Spleen (tissue), 11 donors: ENCODE data around the gene OR8B12. TPM values are rescaled to one million over a fixed set of nuclear protein-coding genes. Genes with fewer than 3 reads are reported as not detected.

ENCODE experiments used
- DNase-seq: peaks from one replicate; pipeline ENCODE4 v3.0.0-alpha.2; 2020
- H3K27ac ChIP-seq, 8 donors: fragments of 200-600 bp; sonication (generic) in 7 of 8; 1 replicate in 4 of 8; 2 replicates in 4 of 8; pipeline versions ENCODE4 v1.5.0 to v1.8.0; 2016 to 2021; ENCODE audit warnings: inconsistent platforms in 4 of 8, mild to moderate bottlenecking in 4 of 8, moderate library complexity in 1 of 8
- H3K27me3 ChIP-seq, 7 donors: fragments of 200-600 bp; sonication (generic) in 6 of 7; replicated peaks in 1 of 7; 1 replicate in 4 of 7; 2 replicates in 3 of 7; pipeline versions ENCODE4 v1.5.0 to v1.8.0; 2016 to 2021; ENCODE audit warnings: inconsistent platforms in 3 of 7, mild to moderate bottlenecking in 1 of 7
- H3K36me3 ChIP-seq, 6 donors: fragments of 200-600 bp; sonication (generic) in 5 of 6; 1 replicate in 4 of 6; 2 replicates in 2 of 6; pipeline versions ENCODE4 v1.5.0 to v1.8.0; 2016 to 2021; ENCODE audit warnings: inconsistent platforms in 2 of 6
- H3K4me1 ChIP-seq, 6 donors: fragments of 200-600 bp; sonication (generic) in 5 of 6; 1 replicate in 3 of 6; 2 replicates in 3 of 6; pipeline versions ENCODE4 v1.5.0 to v1.8.0; 2016 to 2021; ENCODE audit warnings: inconsistent platforms in 3 of 6
- H3K4me3 ChIP-seq, 8 donors: fragments of 200-600 bp; sonication (generic) in 7 of 8; 1 replicate in 4 of 8; 2 replicates in 4 of 8; pipeline versions ENCODE4 v1.5.0 to v1.8.0; 2016 to 2021; ENCODE audit warnings: inconsistent platforms in 4 of 8, mild to moderate bottlenecking in 4 of 8, moderate library complexity in 2 of 8
- H3K9me3 ChIP-seq, 8 donors: fragments of 200-600 bp; sonication (generic) in 7 of 8; 1 replicate in 4 of 8; 2 replicates in 4 of 8; pipeline versions ENCODE4 v1.5.0 to v1.8.0; 2016 to 2021; ENCODE audit warnings: inconsistent platforms in 4 of 8
- POLR2A ChIP-seq, 3 donors: fragments of 450-650 bp; IDR thresholded peaks; one replicate each; pipeline ENCODE4 v1.5.1; 2017; ENCODE audit warnings: antibody characterized with exemption in 3 of 3, mild to moderate bottlenecking in 1 of 3
- POLR2AphosphoS5 ChIP-seq, 3 donors: sonication (generic); formaldehyde crosslinking; IDR thresholded peaks; one replicate each; pipeline ENCODE4 v1.5.1; 2017; ENCODE audit warnings: antibody characterized with exemption in 3 of 3
- WGBS, 5 donors: extraction: QIAGEN DNeasy Blood & Tissue Kit in 3 of 5; methylation state at CpG; one replicate each; pipeline versions ENCODE4 v1.1.5 to v1.1.7; 2013 to 2018; 5-methylcytosine and 5-hydroxymethylcytosine counted together
- intact Hi-C: fragments of 100-400 bp; cut with DNase I; formaldehyde crosslinking; loops from one replicate; pipeline ENCODE4 v1.15.0; 2023; ENCODE audit warnings: low total_unique reads
- polyA plus RNA-seq, 3 donors: library from polyadenylated mRNA; stranded (reverse); fragments of 200-250 nt; gene quantifications; one replicate each; pipeline ENCODE4 v1.2.1, GENCODE V29; 2013
- total RNA-seq, 7 donors: library from RNA; depleted of rRNA in 3 of 7; stranded (reverse); fragments of >200 nt in 3 of 7; fragmentation: NEBNext Ultra II Directional in 4 of 7; extraction: Animal tissue kit (Norgen Biotek cat#: 25700) in 4 of 7; gene quantifications; one replicate each; pipeline versions ENCODE4 v1.1.0 to v1.2.1, GENCODE V29; 2016 to 2021
- TF ChIP-seq, protein P1 (sequence below), 11 experiments: fragments of 200-600 bp in 7 of 11; fragments of 450-650 bp in 4 of 11; sonication (generic) in 4 of 11; IDR thresholded peaks in 8 of 11; conservative IDR thresholded peaks in 3 of 11; 1 replicate in 7 of 11; 2 replicates in 4 of 11; pipeline versions ENCODE4 v1.4.0 to v1.8.0; 2016 to 2021; ENCODE audit warnings: antibody characterized with exemption in 11 of 11, inconsistent platforms in 4 of 11, mild to moderate bottlenecking in 1 of 11
- donor health status: healthy with polysubstance abuse.
- donor health status: DM: no; HTN: no; CAD: no; lungs with moderate emphysema.
- donor health status: DM: no; HTN: no; CAD: no.
- donor health status: Bipolar disorder and iron deficiency.
- donor health status: healthy.
- donor health status: DM: no; HTN: no; CAD: no.
- donor health status: DM: yes; HTN: yes; CAD: no.

OR8B12 gene
- total and polyA plus RNA-seq, 10 donors, result not detected

DNA sequence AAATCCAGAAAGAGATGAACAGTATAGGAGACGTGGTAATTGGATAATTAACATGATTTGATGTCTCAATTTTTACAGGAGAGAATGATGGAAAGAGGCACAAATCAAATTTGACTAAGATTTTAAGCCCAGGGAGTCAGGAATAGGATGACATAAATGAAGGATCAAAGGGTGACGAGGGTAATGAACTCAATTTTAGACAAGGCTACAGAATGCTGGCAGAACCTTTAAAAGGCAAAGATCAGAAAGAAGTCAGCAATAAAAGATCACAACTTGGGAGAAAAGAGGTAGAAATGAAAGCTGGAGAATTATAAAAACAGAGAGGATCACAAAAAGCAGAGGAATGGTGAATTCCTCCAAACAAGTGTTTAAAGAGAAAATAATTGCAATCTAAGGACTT, 13.4 kb upstream of the OR8B12 start:
- no peak for TF ChIP-seq POLR2AphosphoS5 (IDR thresholded peaks at IDR 0.05)
- no peak for TF ChIP-seq POLR2A (IDR thresholded peaks at IDR 0.05)
- TF ChIP-seq, protein P1, sequence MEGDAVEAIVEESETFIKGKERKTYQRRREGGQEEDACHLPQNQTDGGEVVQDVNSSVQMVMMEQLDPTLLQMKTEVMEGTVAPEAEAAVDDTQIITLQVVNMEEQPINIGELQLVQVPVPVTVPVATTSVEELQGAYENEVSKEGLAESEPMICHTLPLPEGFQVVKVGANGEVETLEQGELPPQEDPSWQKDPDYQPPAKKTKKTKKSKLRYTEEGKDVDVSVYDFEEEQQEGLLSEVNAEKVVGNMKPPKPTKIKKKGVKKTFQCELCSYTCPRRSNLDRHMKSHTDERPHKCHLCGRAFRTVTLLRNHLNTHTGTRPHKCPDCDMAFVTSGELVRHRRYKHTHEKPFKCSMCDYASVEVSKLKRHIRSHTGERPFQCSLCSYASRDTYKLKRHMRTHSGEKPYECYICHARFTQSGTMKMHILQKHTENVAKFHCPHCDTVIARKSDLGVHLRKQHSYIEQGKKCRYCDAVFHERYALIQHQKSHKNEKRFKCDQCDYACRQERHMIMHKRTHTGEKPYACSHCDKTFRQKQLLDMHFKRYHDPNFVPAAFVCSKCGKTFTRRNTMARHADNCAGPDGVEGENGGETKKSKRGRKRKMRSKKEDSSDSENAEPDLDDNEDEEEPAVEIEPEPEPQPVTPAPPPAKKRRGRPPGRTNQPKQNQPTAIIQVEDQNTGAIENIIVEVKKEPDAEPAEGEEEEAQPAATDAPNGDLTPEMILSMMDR (IDR thresholded peaks at IDR 0.05 in 8 of 11, conservative IDR thresholded peaks at IDR 0.05 in 3 of 11), result no peak
- no peak for DNase-seq
- Histone ChIP-seq H3K4me1 (no peaks in the 10 kb centered on the region), H3K36me3 (no peaks in the 10 kb centered on the region), H3K27me3 (no peaks in the 10 kb centered on the region), H3K27ac (no peak overlapping the region), H3K4me3 (no peak overlapping the region), H3K9me3 (peaks cover 0 to 6% (median 1%) of the 10 kb centered on the region in 8 donors)
- 56 to 74% (median 63%) methylated on average over 2 of the region's 2 CpGs for WGBS, 5 donors
- intact Hi-C loops, result no loop called here

DNA sequence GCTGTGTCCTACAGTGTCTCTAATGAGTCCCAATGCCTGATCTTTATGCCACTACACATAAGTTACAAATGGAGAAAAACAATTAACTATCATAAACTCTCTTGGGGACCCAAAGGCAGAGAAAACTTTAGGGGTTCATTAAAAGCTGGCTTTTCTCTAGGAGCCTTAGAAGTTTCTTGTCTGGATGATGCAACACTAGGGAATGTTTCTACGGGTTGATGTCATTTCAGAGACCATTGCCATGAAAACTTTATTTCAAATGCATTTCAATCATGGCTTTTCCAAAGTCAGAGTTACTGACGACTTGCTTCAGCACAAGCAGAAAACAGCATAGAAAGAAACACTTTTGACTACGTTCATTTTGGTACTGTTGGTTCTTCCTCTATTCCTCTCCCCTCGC, 8.5 kb upstream of the OR8B12 start:
- no peaks in the 10 kb centered on the region for H3K36me3 ChIP-seq
- H3K9me3 ChIP-seq, result peaks cover 0 to 6% (median 1%) of the 10 kb centered on the region in 8 donors
- DNase-seq, result no peak
- no peak overlapping the region for H3K4me3 ChIP-seq
- TF ChIP-seq, protein P1 (IDR thresholded peaks at IDR 0.05 in 8 of 11, conservative IDR thresholded peaks at IDR 0.05 in 3 of 11), result no peak
- TF ChIP-seq POLR2A (IDR thresholded peaks at IDR 0.05), result no peak
- TF ChIP-seq POLR2AphosphoS5 (IDR thresholded peaks at IDR 0.05), result no peak
- H3K27ac ChIP-seq, result no peak overlapping the region
- intact Hi-C loops, result no loop called here
- WGBS, 5 donors, result 75 to 93% (median 83%) methylated on average over 4 of the region's 4 CpGs
- no peaks in the 10 kb centered on the region for H3K4me1 ChIP-seq
- peaks cover 0 to 3% (median 0%) of the 10 kb centered on the region in 7 donors for H3K27me3 ChIP-seq

- WGBS, 5 donors, result 81 to 92% (median 89%) methylated on average over 6 of the region's 6 CpGs
- no peak for DNase-seq
- TF ChIP-seq POLR2AphosphoS5 (IDR thresholded peaks at IDR 0.05), result no peak
- no peak for TF ChIP-seq POLR2A (IDR thresholded peaks at IDR 0.05)
- TF ChIP-seq, protein P1 (IDR thresholded peaks at IDR 0.05 in 8 of 11, conservative IDR thresholded peaks at IDR 0.05 in 3 of 11), result no peak
- Histone ChIP-seq H3K4me1 (no peaks in the 10 kb centered on the region), H3K27ac (no peak overlapping the region), H3K27me3 (peaks cover 0 to 3% (median 0%) of the 10 kb centered on the region in 7 donors), H3K36me3 (no peaks in the 10 kb centered on the region), H3K4me3 (no peak overlapping the region), H3K9me3 (peaks cover 0 to 6% (median 1%) of the 10 kb centered on the region in 8 donors)
- intact Hi-C loops, result no loop called here
Observed at GRCh38 chr11:124551189-124551588, 7.7 kb upstream of the OR8B12 start.

DNA sequence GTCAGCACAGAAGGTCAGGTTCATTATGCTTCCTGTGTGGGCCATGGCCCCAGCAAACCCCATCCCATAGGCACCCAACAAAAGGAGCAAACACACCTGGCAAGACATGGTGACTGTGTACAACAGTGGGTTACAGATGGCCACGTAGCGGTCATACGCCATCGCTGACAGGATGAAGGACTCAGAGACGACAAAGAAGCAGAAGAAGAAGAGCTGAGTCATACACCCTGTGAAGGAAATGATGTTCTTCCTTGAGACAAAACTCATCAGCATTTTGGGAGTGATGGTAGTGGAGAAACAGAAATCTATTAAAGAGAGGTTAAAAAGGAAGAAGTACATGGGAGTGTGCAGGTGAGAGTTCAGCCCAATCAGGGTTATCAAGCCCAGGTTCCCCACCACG, 309 bp downstream of the OR8B12 start:
- Histone ChIP-seq H3K27ac (no peak overlapping the region), H3K4me1 (no peaks in the 10 kb centered on the region), H3K9me3 (no peaks in the 10 kb centered on the region), H3K4me3 (no peak overlapping the region), H3K36me3 (no peaks in the 10 kb centered on the region), H3K27me3 (peaks cover 0 to 14% (median 0%) of the 10 kb centered on the region in 7 donors)
- WGBS, 5 donors, result 61 to 72% (median 70%) methylated on average over 6 of the region's 6 CpGs
- no peak for DNase-seq
- TF ChIP-seq, protein P1 (IDR thresholded peaks at IDR 0.05 in 8 of 11, conservative IDR thresholded peaks at IDR 0.05 in 3 of 11), result no peak
- no peak for TF ChIP-seq POLR2A (IDR thresholded peaks at IDR 0.05)
- TF ChIP-seq POLR2AphosphoS5 (IDR thresholded peaks at IDR 0.05), result no peak
- intact Hi-C loops, result no loop called here
